HL-60 (cell line): Measurements from ENCODE around the gene ARRDC5.
"Not testable (repeated sequence)": the region's sequence is repeated elsewhere in the genome, so short reads cannot be mapped to it uniquely, and the experiment has no call there.

Source experiments
- DNase-seq, 2 experiments: peaks; one replicate each; pipeline ENCODE4 v3.0.0-alpha.2; 2010 to 2020; ENCODE audit warnings: low read depth in 1 of 2, low spot score in 1 of 2
- H3K27ac ChIP-seq: fragments of 250-450 bp; sonication (Bioruptor Pico); replicated peaks from 2 replicates; pipeline ENCODE4 v1.5.1; 2020; ENCODE audit warnings: mild to moderate bottlenecking, moderate library complexity
- H3K27me3 ChIP-seq: fragments of 250-450 bp; sonication (Bioruptor Pico); 2 replicates; pipeline ENCODE4 v1.5.1; 2021; ENCODE audit warnings: mild to moderate bottlenecking, moderate library complexity; ENCODE audit not compliant: insufficient read depth, poor library complexity, severe bottlenecking
- H3K4me3 ChIP-seq: replicated peaks from 2 replicates; pipeline ENCODE4 v1.5.1; 2011; ENCODE audit warnings: mild to moderate bottlenecking, control low read depth, low read length; ENCODE audit not compliant: insufficient read depth
- GABPA ChIP-seq: IDR thresholded peaks from 2 replicates; pipeline ENCODE4 v1.6.1; 2012; ENCODE audit warnings: low read depth
- POLR2AphosphoS5 ChIP-seq: IDR thresholded peaks from 2 replicates; pipeline ENCODE4 v1.6.1; 2012; ENCODE audit warnings: low read depth
- SPI1 ChIP-seq: IDR thresholded peaks from 2 replicates; pipeline ENCODE4 v1.6.1; 2012; ENCODE audit warnings: low read depth, mild to moderate bottlenecking, borderline replicate concordance
- TF ChIP-seq, protein P1 (sequence below): IDR thresholded peaks from 2 replicates; pipeline ENCODE4 v1.6.1; 2012; ENCODE audit warnings: low read depth; ENCODE audit not compliant: insufficient replicate concordance
- TF ChIP-seq, protein P2 (sequence below): IDR thresholded peaks from one replicate; pipeline ENCODE4 v1.5.1; 2011; ENCODE audit warnings: low read length, control low read depth, inconsistent platforms; ENCODE audit not compliant: insufficient read depth

The ARRDC5 gene

DNA sequence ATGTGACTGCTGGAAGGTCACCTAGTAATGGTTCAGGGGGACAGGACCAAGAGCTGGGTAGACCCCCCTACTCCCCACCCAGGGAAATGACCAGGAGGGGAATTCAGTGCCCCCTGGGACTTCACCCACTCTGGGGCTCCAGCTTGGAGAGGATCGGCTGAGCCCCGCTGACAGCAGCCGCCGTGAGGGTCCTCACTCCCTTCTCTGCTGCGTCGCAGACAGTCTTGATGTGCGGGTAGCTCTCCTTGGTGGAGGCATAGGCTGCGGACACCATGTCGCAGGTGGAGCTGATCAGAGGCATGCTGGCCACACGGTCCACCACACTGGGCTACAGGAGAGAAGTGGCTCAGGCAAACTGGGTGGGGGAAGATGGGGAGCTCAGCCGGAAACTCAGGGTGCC, 43.0 kb downstream of the ARRDC5 start:
- no peak for DNase-seq
- Histone ChIP-seq H3K27ac (no peak overlapping the region), H3K27me3 (no peaks in the 10 kb centered on the region), H3K4me3 (no peak overlapping the region)
- TF ChIP-seq SPI1 (no peak), POLR2AphosphoS5 (no peak), GABPA (no peak)
- TF ChIP-seq, protein P1, sequence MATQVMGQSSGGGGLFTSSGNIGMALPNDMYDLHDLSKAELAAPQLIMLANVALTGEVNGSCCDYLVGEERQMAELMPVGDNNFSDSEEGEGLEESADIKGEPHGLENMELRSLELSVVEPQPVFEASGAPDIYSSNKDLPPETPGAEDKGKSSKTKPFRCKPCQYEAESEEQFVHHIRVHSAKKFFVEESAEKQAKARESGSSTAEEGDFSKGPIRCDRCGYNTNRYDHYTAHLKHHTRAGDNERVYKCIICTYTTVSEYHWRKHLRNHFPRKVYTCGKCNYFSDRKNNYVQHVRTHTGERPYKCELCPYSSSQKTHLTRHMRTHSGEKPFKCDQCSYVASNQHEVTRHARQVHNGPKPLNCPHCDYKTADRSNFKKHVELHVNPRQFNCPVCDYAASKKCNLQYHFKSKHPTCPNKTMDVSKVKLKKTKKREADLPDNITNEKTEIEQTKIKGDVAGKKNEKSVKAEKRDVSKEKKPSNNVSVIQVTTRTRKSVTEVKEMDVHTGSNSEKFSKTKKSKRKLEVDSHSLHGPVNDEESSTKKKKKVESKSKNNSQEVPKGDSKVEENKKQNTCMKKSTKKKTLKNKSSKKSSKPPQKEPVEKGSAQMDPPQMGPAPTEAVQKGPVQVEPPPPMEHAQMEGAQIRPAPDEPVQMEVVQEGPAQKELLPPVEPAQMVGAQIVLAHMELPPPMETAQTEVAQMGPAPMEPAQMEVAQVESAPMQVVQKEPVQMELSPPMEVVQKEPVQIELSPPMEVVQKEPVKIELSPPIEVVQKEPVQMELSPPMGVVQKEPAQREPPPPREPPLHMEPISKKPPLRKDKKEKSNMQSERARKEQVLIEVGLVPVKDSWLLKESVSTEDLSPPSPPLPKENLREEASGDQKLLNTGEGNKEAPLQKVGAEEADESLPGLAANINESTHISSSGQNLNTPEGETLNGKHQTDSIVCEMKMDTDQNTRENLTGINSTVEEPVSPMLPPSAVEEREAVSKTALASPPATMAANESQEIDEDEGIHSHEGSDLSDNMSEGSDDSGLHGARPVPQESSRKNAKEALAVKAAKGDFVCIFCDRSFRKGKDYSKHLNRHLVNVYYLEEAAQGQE = no peak
- TF ChIP-seq, protein P2, sequence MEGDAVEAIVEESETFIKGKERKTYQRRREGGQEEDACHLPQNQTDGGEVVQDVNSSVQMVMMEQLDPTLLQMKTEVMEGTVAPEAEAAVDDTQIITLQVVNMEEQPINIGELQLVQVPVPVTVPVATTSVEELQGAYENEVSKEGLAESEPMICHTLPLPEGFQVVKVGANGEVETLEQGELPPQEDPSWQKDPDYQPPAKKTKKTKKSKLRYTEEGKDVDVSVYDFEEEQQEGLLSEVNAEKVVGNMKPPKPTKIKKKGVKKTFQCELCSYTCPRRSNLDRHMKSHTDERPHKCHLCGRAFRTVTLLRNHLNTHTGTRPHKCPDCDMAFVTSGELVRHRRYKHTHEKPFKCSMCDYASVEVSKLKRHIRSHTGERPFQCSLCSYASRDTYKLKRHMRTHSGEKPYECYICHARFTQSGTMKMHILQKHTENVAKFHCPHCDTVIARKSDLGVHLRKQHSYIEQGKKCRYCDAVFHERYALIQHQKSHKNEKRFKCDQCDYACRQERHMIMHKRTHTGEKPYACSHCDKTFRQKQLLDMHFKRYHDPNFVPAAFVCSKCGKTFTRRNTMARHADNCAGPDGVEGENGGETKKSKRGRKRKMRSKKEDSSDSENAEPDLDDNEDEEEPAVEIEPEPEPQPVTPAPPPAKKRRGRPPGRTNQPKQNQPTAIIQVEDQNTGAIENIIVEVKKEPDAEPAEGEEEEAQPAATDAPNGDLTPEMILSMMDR = no peak

DNA sequence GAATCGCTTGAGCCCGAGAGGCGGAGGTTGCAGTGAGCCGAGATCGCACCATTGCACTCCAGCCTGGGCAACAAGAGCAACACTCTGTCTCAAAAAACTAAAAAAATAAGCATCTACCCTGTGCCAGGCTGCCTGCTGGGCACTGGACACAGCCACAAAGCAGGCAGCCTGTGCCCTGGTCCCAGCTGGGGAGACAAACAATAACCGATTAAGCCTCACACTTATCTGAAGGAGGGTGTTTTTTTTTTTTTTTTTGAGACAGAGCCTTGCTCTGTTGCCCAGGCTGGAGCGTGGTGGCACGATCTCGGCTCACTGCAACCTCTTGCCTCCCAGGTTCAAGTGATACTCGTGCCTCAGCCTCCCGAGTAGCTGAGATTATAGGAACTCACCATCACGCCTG, 46.2 kb downstream of the ARRDC5 start:
- not testable (repeated sequence) for H3K4me3 ChIP-seq, DNase-seq, H3K27me3 ChIP-seq, H3K27ac ChIP-seq

DNA sequence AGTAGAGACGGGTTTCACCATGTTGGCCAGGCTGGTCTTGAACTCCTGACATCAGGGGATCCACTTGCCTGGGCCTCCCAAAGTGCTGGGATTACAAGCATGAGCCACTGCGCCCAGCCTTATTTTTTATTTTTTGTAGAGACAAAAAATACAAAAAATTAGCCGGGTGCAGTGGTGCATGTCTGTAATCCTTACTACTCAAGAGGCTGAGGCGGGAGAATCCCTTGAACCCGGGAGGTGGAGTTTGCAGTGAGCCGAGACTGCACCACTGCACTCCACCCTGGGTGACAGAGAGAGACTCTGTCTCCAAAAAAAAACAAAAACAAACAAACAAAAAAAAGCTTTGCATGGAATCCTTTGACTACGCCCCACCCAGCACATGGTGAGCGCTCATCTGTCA, 49.2 kb downstream of the ARRDC5 start:
- DNase-seq, H3K27ac ChIP-seq, H3K27me3 ChIP-seq, H3K4me3 ChIP-seq: not testable (repeated sequence)

DNA sequence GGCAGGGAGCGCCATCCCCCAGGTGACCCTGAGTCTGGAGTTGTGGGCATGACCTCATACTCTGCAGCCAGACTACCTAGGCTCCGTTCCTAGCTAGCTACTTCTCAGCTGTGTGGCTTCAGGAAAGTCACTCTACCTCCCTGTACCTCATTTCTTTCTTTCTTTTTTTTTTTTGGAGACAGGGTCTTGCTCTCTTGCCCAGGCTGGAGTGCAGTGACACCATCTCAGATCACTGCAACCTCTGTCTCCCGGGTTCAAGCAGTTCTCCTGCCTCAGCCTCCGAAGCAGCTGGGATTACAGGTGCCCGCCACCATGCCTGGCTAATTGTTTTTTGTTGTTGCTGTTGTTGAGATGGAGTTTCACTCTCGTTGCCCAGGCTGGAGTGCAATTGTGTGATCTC, 50.2 kb downstream of the ARRDC5 start:
- no peak overlapping the region for H3K27ac ChIP-seq

More for the DNA sequence above, 50.2 kb downstream of the ARRDC5 start:
- Histone ChIP-seq H3K4me3 (no peak overlapping the region), H3K27me3 (no peaks in the 10 kb centered on the region)
- no peak for DNase-seq
- TF ChIP-seq POLR2AphosphoS5 (no peak), GABPA (no peak), SPI1 (no peak)
- TF ChIP-seq, protein P1 = no peak
- TF ChIP-seq, protein P2 = no peak
